Neuronal stem cell (in vitro differentiated cells): Measurements from ENCODE around the gene SORBS1.

Experiments used
- DNase-seq: peaks from one replicate; pipeline ENCODE4 v3.0.0-alpha.2; 2013; ENCODE audit warnings: low spot score
- H2AFZ ChIP-seq: one replicate; pipeline ENCODE4 v1.6.1; 2013; ENCODE audit warnings: mild to moderate bottlenecking, low read length, inconsistent platforms
- H2AK5ac ChIP-seq: 2 replicates; pipeline ENCODE4 v1.6.1; 2013; ENCODE audit warnings: low read depth, mild to moderate bottlenecking, inconsistent platforms, low read length, moderate library complexity, mixed read lengths
- H2BK120ac ChIP-seq: 2 replicates; pipeline ENCODE4 v1.6.1; 2013; ENCODE audit warnings: low read depth, mild to moderate bottlenecking, inconsistent platforms, low read length, moderate library complexity, mixed read lengths
- H2BK12ac ChIP-seq: one replicate; pipeline ENCODE4 v1.6.1; 2013; ENCODE audit warnings: low read length, inconsistent platforms
- H2BK15ac ChIP-seq: 2 replicates; pipeline ENCODE4 v1.6.1; 2013; ENCODE audit warnings: mild to moderate bottlenecking, low read length, inconsistent platforms, mixed read lengths
- H2BK5ac ChIP-seq: one replicate; pipeline ENCODE4 v1.6.1; 2013; ENCODE audit warnings: inconsistent platforms, mild to moderate bottlenecking, low read length, moderate library complexity
- H3K14ac ChIP-seq: one replicate; pipeline ENCODE4 v1.6.1; 2013; ENCODE audit warnings: low read length, inconsistent platforms
- H3K18ac ChIP-seq: 2 replicates; pipeline ENCODE4 v1.6.1; 2013; ENCODE audit warnings: low read length, inconsistent platforms
- H3K23ac ChIP-seq: 2 replicates; pipeline ENCODE4 v1.6.1; 2013; ENCODE audit warnings: low read depth, mild to moderate bottlenecking, mixed read lengths, low read length, inconsistent platforms; ENCODE audit not compliant: poor library complexity
- H3K27ac ChIP-seq: replicated peaks from 3 replicates; pipeline ENCODE4 v1.5.1; 2013; ENCODE audit warnings: low read length, inconsistent platforms
- H3K27me3 ChIP-seq, 3 experiments: 2 replicates each; pipeline ENCODE4 v1.6.1; 2013; ENCODE audit warnings: low read length in 3 of 3, mild to moderate bottlenecking in 2 of 3, inconsistent platforms in 1 of 3, low read depth in 1 of 3, mixed read lengths in 1 of 3, moderate library complexity in 1 of 3; ENCODE audit not compliant: control insufficient read depth in 3 of 3, insufficient read depth in 3 of 3
- H3K36me3 ChIP-seq, 2 donors: replicated peaks in 1 of 2; 2 replicates each; pipeline ENCODE4 v1.6.1; 2013; ENCODE audit warnings: low read length in 2 of 2; ENCODE audit not compliant: control insufficient read depth in 2 of 2, insufficient read depth in 2 of 2
- H3K4ac ChIP-seq: 2 replicates; pipeline ENCODE4 v1.6.1; 2013; ENCODE audit warnings: inconsistent platforms, mild to moderate bottlenecking, low read length, moderate library complexity
- H3K4me1 ChIP-seq, 2 donors: 1 replicate in 1 of 2; 2 replicates in 1 of 2; pipeline ENCODE4 v1.6.1; 2013; ENCODE audit warnings: low read length in 2 of 2, low read depth in 1 of 2; ENCODE audit not compliant: control insufficient read depth in 2 of 2, insufficient read depth in 1 of 2
- H3K4me2 ChIP-seq: one replicate; pipeline ENCODE4 v1.6.1; 2013; ENCODE audit warnings: mild to moderate bottlenecking, low read length, inconsistent platforms; ENCODE audit not compliant: insufficient read depth, poor library complexity, severe bottlenecking
- H3K4me3 ChIP-seq, 2 donors: 2 replicates each; pipeline ENCODE4 v1.5.1; 2013; ENCODE audit warnings: low read length in 2 of 2, mild to moderate bottlenecking in 2 of 2, inconsistent platforms in 1 of 2, moderate library complexity in 1 of 2
- H3K79me1 ChIP-seq: one replicate; pipeline ENCODE4 v1.6.1; 2013; ENCODE audit warnings: low read depth, mild to moderate bottlenecking, inconsistent platforms, low read length, moderate library complexity
- H3K9ac ChIP-seq: one replicate; pipeline ENCODE4 v1.6.1; 2013; ENCODE audit warnings: mild to moderate bottlenecking, low read depth, low read length, inconsistent platforms; ENCODE audit not compliant: poor library complexity
- H3K9me3 ChIP-seq, 2 donors: replicated peaks in 1 of 2; 2 replicates each; pipeline versions ENCODE3 to v1.6.1; 2013; ENCODE audit warnings: low read length in 2 of 2, mild to moderate bottlenecking in 2 of 2, inconsistent platforms in 1 of 2, low read depth in 1 of 2, mixed read lengths in 1 of 2, moderate library complexity in 1 of 2; ENCODE audit not compliant: control insufficient read depth in 2 of 2, insufficient read depth in 1 of 2
- H4K8ac ChIP-seq: one replicate; pipeline ENCODE4 v1.6.1; 2013; ENCODE audit warnings: low read depth, mild to moderate bottlenecking, inconsistent platforms, low read length, moderate library complexity
- H4K91ac ChIP-seq: one replicate; pipeline ENCODE4 v1.6.1; 2013; ENCODE audit warnings: low read length, low read depth, mild to moderate bottlenecking, inconsistent platforms; ENCODE audit not compliant: poor library complexity
- WGBS, 2 donors: extraction: QIAGEN DNeasy Blood & Tissue Kit; methylation state at CpG; one replicate each; pipeline ENCODE4 v1.1.7; 2013; ENCODE audit warnings: missing lambda C conversion rate in 2 of 2, mixed read lengths in 1 of 2; ENCODE audit not compliant: insufficient read length in 2 of 2, insufficient replicate concordance in 1 of 2; ENCODE audit errors: extremely low coverage in 2 of 2; 5-methylcytosine and 5-hydroxymethylcytosine counted together

Gene SORBS1

GRCh38 chr10:95403700-95404461, 157.3 kb downstream of the SORBS1 start:
- H2AFZ ChIP-seq: peak overlapping the region; percentile 33
- H3K79me1 ChIP-seq: no peaks in the 10 kb centered on the region
- no peak for DNase-seq
- H2AK5ac ChIP-seq: no peak overlapping the region
- H3K4me2 ChIP-seq: no peak overlapping the region
- H3K18ac ChIP-seq: no peak overlapping the region
- H3K4ac ChIP-seq: no peak overlapping the region
- no peaks in the 10 kb centered on the region for H3K9me3 ChIP-seq
- H2BK12ac ChIP-seq: no peak overlapping the region
- no peak overlapping the region for H4K91ac ChIP-seq
- no peak overlapping the region for H2BK120ac ChIP-seq
- no peak overlapping the region for H3K23ac ChIP-seq
- H2BK15ac ChIP-seq: no peak overlapping the region
- no peak overlapping the region for H3K9ac ChIP-seq
- no peaks in the 10 kb centered on the region for H3K27me3 ChIP-seq
- no peak overlapping the region for H3K27ac ChIP-seq
- WGBS, 2 donors: no CpG with 5 or more reads among the region's 8 CpGs
- H3K14ac ChIP-seq: no peak overlapping the region
- H3K36me3 ChIP-seq: no peaks in the 10 kb centered on the region
- H3K4me1 ChIP-seq: peaks cover 4 to 11% of the 10 kb centered on the region in 2 donors
- H3K4me3 ChIP-seq: no peak overlapping the region
- no peak overlapping the region for H4K8ac ChIP-seq
- H2BK5ac ChIP-seq: no peak overlapping the region

GRCh38 chr10:95401704-95402469, 159.3 kb downstream of the SORBS1 start:
- H3K4me3 ChIP-seq: no peak overlapping the region

GRCh38 chr10:95400787-95401186, 160.4 kb downstream of the SORBS1 start:
- H2BK12ac ChIP-seq: no peak overlapping the region
- H3K36me3 ChIP-seq: peaks cover 0 to 4% of the 10 kb centered on the region in 2 donors
- H3K9me3 ChIP-seq: no peaks in the 10 kb centered on the region
- H3K4me1 ChIP-seq: peaks cover 4 to 6% of the 10 kb centered on the region in 2 donors
- no peak overlapping the region for H2BK15ac ChIP-seq
- H3K23ac ChIP-seq: no peak overlapping the region
- no peak for DNase-seq
- no peak overlapping the region for H4K91ac ChIP-seq
- no peak overlapping the region for H3K27ac ChIP-seq
- no peak overlapping the region for H2BK120ac ChIP-seq
- no CpG with 5 or more reads among the region's 2 CpGs for WGBS, 2 donors
- no peak overlapping the region for H3K18ac ChIP-seq
- H3K27me3 ChIP-seq: no peaks in the 10 kb centered on the region
- no peak overlapping the region for H3K9ac ChIP-seq
- no peak overlapping the region for H4K8ac ChIP-seq
- H3K14ac ChIP-seq: no peak overlapping the region
- no peak overlapping the region for H2AK5ac ChIP-seq
- no peak overlapping the region for H2BK5ac ChIP-seq
- no peaks in the 10 kb centered on the region for H3K79me1 ChIP-seq
- H2AFZ ChIP-seq: no peak overlapping the region
- H3K4me3 ChIP-seq: no peak overlapping the region
- no peak overlapping the region for H3K4ac ChIP-seq
- H3K4me2 ChIP-seq: no peak overlapping the region

More at GRCh38 chr10:95401704-95402469, 159.3 kb downstream of the SORBS1 start:
- WGBS, 2 donors: no CpG with 5 or more reads among the region's 1 CpG
- Histone ChIP-seq H3K4ac (no peak overlapping the region), H2BK15ac (no peak overlapping the region), H3K36me3 (peaks cover 0 to 1% of the 10 kb centered on the region in 2 donors), H4K8ac (no peak overlapping the region), H3K27ac (no peak overlapping the region), H3K18ac (no peak overlapping the region), H4K91ac (no peak overlapping the region), H3K23ac (no peak overlapping the region), H2BK12ac (no peak overlapping the region), H3K27me3 (no peaks in the 10 kb centered on the region), H2AFZ (no peak overlapping the region), H3K9me3 (no peaks in the 10 kb centered on the region), H3K14ac (no peak overlapping the region), H3K4me1 (peaks cover 4 to 6% of the 10 kb centered on the region in 2 donors), H3K79me1 (no peaks in the 10 kb centered on the region), H2BK5ac (no peak overlapping the region), H2BK120ac (no peak overlapping the region), H3K9ac (no peak overlapping the region), H2AK5ac (no peak overlapping the region), H3K4me2 (no peak overlapping the region)
- DNase-seq: no peak

GRCh38 chr10:95399183-95399582, 162.0 kb downstream of the SORBS1 start:
- H3K18ac ChIP-seq: no peak overlapping the region
- H2BK12ac ChIP-seq: no peak overlapping the region
- no peak overlapping the region for H3K27ac ChIP-seq
- no peak overlapping the region for H3K23ac ChIP-seq
- no peak overlapping the region for H2AK5ac ChIP-seq
- no peak overlapping the region for H3K4me3 ChIP-seq
- DNase-seq: no peak
- H3K14ac ChIP-seq: no peak overlapping the region
- H4K8ac ChIP-seq: no peak overlapping the region
- no peaks in the 10 kb centered on the region for H3K27me3 ChIP-seq
- peaks cover 0 to 4% of the 10 kb centered on the region in 2 donors for H3K36me3 ChIP-seq
- no peak overlapping the region for H2BK120ac ChIP-seq
- H3K4me1 ChIP-seq: peaks cover 3 to 5% of the 10 kb centered on the region in 2 donors
- WGBS, 2 donors: no CpG with 5 or more reads among the region's 5 CpGs
- H2BK15ac ChIP-seq: no peak overlapping the region
- H3K79me1 ChIP-seq: no peaks in the 10 kb centered on the region
- H3K4ac ChIP-seq: no peak overlapping the region
- no peak overlapping the region for H2AFZ ChIP-seq
- no peaks in the 10 kb centered on the region for H3K9me3 ChIP-seq
- no peak overlapping the region for H3K9ac ChIP-seq
- no peak overlapping the region for H3K4me2 ChIP-seq
- no peak overlapping the region for H2BK5ac ChIP-seq
- H4K91ac ChIP-seq: no peak overlapping the region
